T-cell (primary cell): ENCODE results near the gene CERS6. TPM values are rescaled to one million over a fixed set of nuclear protein-coding genes. Genes with fewer than 3 reads are reported as not detected.
A peak's percentile ranks its signal among the peaks of the same experiment; 100 is the strongest.

Experiments used
- ATAC-seq, 4 experiments: fragments of 200-7000 bp in 3 of 4; fragments of 150-1000 bp in 1 of 4; cut with Tn5 transposase; replicated peaks in 1 of 4; 1 replicate in 3 of 4; 2 replicates in 1 of 4; pipeline ENCODE4 v1.10.0; 2021; ENCODE audit warnings: moderate library complexity in 3 of 4, mild to moderate bottlenecking in 2 of 4, moderate number of reproducible peaks in 1 of 4
- CTCF ChIA-PET, 2 donors: fragments of 300-600 bp; sonication (Branson Sonifier 250); formaldehyde crosslinking; loops; one replicate each; lab custom pipeline; 2022; ENCODE audit warnings: antibody characterized with exemption in 2 of 2; lab: Charles Lee
- POLR2A ChIA-PET, 2 donors: fragments of 300-600 bp; sonication (Branson Sonifier 250); formaldehyde crosslinking; loops; one replicate each; lab custom pipeline; 2022; ENCODE audit warnings: antibody characterized with exemption in 2 of 2; lab: Charles Lee
- DNase-seq, 35 experiments: peaks; one replicate each; pipeline versions ENCODE4 v3.0.0 to v3.0.0-alpha.2; 2013 to 2023
- H3K27ac ChIP-seq: one replicate; pipeline ENCODE4 v1.5.1; 2013; ENCODE audit warnings: low read length
- H3K27me3 ChIP-seq, 2 experiments: replicated peaks in 1 of 2; 1 replicate in 1 of 2; 2 replicates in 1 of 2; pipeline versions ENCODE4 v1.6.1 to v1.7.0; 2013; ENCODE audit warnings: low read length in 1 of 2, mixed read lengths in 1 of 2; ENCODE audit not compliant: control insufficient read depth in 2 of 2, insufficient read depth in 2 of 2; ENCODE audit errors: extremely low read depth in 1 of 2
- H3K36me3 ChIP-seq, 2 donors: 1 replicate in 1 of 2; 2 replicates in 1 of 2; pipeline versions ENCODE4 v1.6.1 to v1.7.0; 2013; ENCODE audit warnings: low read length in 1 of 2; ENCODE audit not compliant: control insufficient read depth in 2 of 2, insufficient read depth in 1 of 2; ENCODE audit errors: extremely low read depth in 1 of 2
- H3K4me1 ChIP-seq, 2 experiments: 1 replicate in 1 of 2; 2 replicates in 1 of 2; pipeline versions ENCODE4 v1.6.1 to v1.7.0; 2013; ENCODE audit warnings: low read length in 2 of 2, mixed read lengths in 1 of 2; ENCODE audit not compliant: insufficient read depth in 2 of 2, control insufficient read depth in 1 of 2; ENCODE audit errors: extremely low read depth in 1 of 2
- H3K4me3 ChIP-seq, 2 donors: 1 replicate in 1 of 2; 2 replicates in 1 of 2; pipeline versions ENCODE4 v1.5.1 to v1.7.0; 2013; ENCODE audit warnings: mild to moderate bottlenecking in 2 of 2, low read length in 1 of 2, moderate library complexity in 1 of 2; ENCODE audit not compliant: control insufficient read depth in 1 of 2; ENCODE audit errors: extremely low read depth in 1 of 2
- H3K9me3 ChIP-seq: 2 replicates; pipeline ENCODE4 v1.7.0; 2013
- H3K27ac Mint-ChIP-seq, 2 donors: one replicate each; pipeline ENCODE4 v1.8.0; 2020 to 2021; ENCODE audit warnings: mild to moderate bottlenecking in 2 of 2, mixed read lengths in 2 of 2
- H3K27me3 Mint-ChIP-seq, 2 donors: one replicate each; pipeline ENCODE4 v1.8.0; 2021 to 2022; ENCODE audit warnings: mixed read lengths in 2 of 2
- H3K36me3 Mint-ChIP-seq: one replicate; pipeline ENCODE4 v1.8.0; 2021; ENCODE audit warnings: mixed read lengths
- H3K4me1 Mint-ChIP-seq, 3 donors: one replicate each; pipeline ENCODE4 v1.8.0; 2020 to 2022; ENCODE audit warnings: mixed read lengths in 3 of 3, mild to moderate bottlenecking in 1 of 3
- H3K4me3 Mint-ChIP-seq, 3 donors: one replicate each; pipeline ENCODE4 v1.8.0; 2020 to 2022; ENCODE audit warnings: mild to moderate bottlenecking in 3 of 3, mixed read lengths in 3 of 3, moderate library complexity in 3 of 3
- H3K9me3 Mint-ChIP-seq, 3 donors: one replicate each; pipeline ENCODE4 v1.8.0; 2020 to 2022; ENCODE audit warnings: mixed read lengths in 3 of 3
- WGBS: methylation state at CpG from one replicate; pipeline ENCODE4 v1.1.5; 2013; ENCODE audit warnings: missing lambda C conversion rate; ENCODE audit not compliant: insufficient coverage; 5-methylcytosine and 5-hydroxymethylcytosine counted together
- total RNA-seq, 35 experiments: library from RNA in 6 of 35; stranded (reverse) in 6 of 35; fragments of 120-200 nt in 1 of 35; gene quantifications; one replicate each; pipeline versions ENCODE4 v1.2.1 to v1.2.4 and lab custom pipeline; 2013 to 2026

CERS6 gene
- total RNA-seq, 5 donors from 2014 or later (not counting 1 experiment from before 2014, with no cell fraction given): 11.1 to 20.3 (median 13.6) TPM

DNA sequence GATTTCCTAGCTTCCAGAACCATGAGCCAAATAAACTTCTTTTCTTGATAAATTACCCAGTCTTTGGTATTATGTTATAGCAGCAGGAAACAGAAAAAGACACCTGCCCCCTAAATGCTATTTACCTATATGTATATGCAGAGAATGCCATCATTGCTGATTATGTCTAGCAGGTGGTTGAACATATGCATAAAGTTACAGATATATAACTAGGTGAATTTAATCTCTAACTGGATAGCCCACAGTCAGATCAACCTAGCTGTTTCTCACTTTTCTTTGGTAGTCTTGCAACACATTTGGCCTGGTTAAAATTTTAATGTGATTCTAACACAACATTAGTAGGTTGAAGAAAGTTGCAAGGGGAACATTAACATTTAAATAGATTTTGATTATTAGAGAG lies 7.1 kb upstream of the CERS6 start:
- no peaks in the 10 kb centered on the region for H3K36me3 Mint-ChIP-seq
- peaks cover 0 to 3% (median 0%) of the 10 kb centered on the region in 3 donors for H3K9me3 Mint-ChIP-seq
- Histone ChIP-seq H3K4me1 (peaks cover 15 to 22% of the 10 kb centered on the region in 2 experiments), H3K27me3 (no peaks in the 10 kb centered on the region), H3K9me3 (no peaks in the 10 kb centered on the region), H3K36me3 (no peaks in the 10 kb centered on the region), H3K4me3 (no peak overlapping the region), H3K27ac (no peak overlapping the region)
- ChIA-PET CTCF (no interaction called here), POLR2A (no interaction called here)
- ATAC-seq (no peak), DNase-seq (no peak)
- H3K4me3 Mint-ChIP-seq: peak overlapping the region in 1 of 3 donors; percentile 13
- H3K27me3 Mint-ChIP-seq: no peaks in the 10 kb centered on the region
- peaks cover 32 to 57% (median 34%) of the 10 kb centered on the region in 3 donors for H3K4me1 Mint-ChIP-seq
- peak overlapping the region; percentile 82 to 87 for H3K27ac Mint-ChIP-seq

DNA sequence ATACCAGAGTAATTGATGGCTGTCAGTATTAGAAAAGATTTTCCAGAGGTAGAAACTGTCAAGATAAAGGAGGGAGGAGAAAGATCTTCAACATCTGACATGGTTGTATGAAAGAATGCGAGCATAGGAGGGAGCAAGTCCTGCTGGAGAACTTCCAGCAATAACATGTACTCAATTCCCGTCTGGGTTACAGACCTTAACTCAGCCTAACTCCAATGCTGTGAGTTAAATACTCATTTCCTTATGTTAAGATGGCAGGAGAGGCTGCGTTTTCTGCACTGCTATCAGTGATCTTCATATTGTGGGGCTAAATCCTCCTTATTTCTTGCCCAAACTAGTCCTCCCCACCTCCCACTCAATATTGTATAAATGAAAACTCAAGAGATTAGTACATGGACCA lies 6.7 kb upstream of the CERS6 start:
- ChIA-PET POLR2A (no interaction called here), CTCF (no interaction called here)
- Mint-ChIP-seq H3K27ac (peak overlapping the region; percentile 82 to 87), H3K9me3 (peaks cover 0 to 3% (median 0%) of the 10 kb centered on the region in 3 donors), H3K27me3 (no peaks in the 10 kb centered on the region), H3K4me1 (peaks cover 32 to 53% (median 34%) of the 10 kb centered on the region in 3 donors), H3K4me3 (peak overlapping the region in 1 of 3 donors; percentile 13), H3K36me3 (no peaks in the 10 kb centered on the region)
- WGBS: no CpG with 5 or more reads among the region's 3 CpGs
- Histone ChIP-seq H3K27ac (no peak overlapping the region), H3K36me3 (no peaks in the 10 kb centered on the region), H3K9me3 (no peaks in the 10 kb centered on the region), H3K4me1 (peaks cover 15 to 22% of the 10 kb centered on the region in 2 experiments), H3K27me3 (no peaks in the 10 kb centered on the region), H3K4me3 (no peak overlapping the region)
- ATAC-seq: no peak
- DNase-seq: no peak

DNA sequence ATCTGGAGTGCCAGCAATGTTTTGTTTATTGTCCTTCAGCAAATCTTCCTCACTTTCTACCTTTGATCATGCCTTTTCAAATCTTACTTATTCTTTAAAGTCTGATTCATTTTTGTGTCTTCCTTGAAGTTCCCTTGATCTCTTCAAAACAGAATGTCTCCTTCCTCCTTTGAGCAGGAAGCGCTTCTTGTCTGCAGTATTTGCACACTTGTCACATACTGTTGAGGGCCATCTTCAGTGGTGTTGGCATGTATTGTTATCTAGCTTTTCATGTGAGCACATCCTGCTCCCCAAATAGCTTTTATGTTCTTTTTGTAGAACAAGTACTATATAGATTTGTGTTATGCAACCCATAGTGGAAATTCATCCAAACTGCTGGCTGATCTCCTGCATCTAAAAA lies 5.9 kb upstream of the CERS6 start:
- Histone ChIP-seq H3K27ac (no peak overlapping the region), H3K27me3 (no peaks in the 10 kb centered on the region), H3K36me3 (no peaks in the 10 kb centered on the region), H3K9me3 (no peaks in the 10 kb centered on the region), H3K4me3 (no peak overlapping the region), H3K4me1 (peaks cover 15 to 25% of the 10 kb centered on the region in 2 experiments)
- no peaks in the 10 kb centered on the region for H3K36me3 Mint-ChIP-seq
- no peaks in the 10 kb centered on the region for H3K9me3 Mint-ChIP-seq
- peak overlapping the region in 2 of 3 donors; percentile 0 to 8 for H3K4me3 Mint-ChIP-seq
- no CpG with 5 or more reads among the region's 1 CpG for WGBS
- ATAC-seq: peak; percentile 93 to 98 (median 96)
- H3K4me1 Mint-ChIP-seq: peaks cover 32 to 51% (median 34%) of the 10 kb centered on the region in 3 donors
- peak in 11 of 35 experiments; percentile 3 to 54 (median 20) for DNase-seq
- POLR2A ChIA-PET: interaction anchor here in 1 of 2 donors (0.6 kb wide), 1 partner anchor 166 kb away, joined by 5 read pairs; no protein-coding TSS in a partner anchor
- CTCF ChIA-PET: no interaction called here
- peak overlapping the region in 1 of 2 donors; percentile 72 for H3K27ac Mint-ChIP-seq
- no peaks in the 10 kb centered on the region for H3K27me3 Mint-ChIP-seq

DNA sequence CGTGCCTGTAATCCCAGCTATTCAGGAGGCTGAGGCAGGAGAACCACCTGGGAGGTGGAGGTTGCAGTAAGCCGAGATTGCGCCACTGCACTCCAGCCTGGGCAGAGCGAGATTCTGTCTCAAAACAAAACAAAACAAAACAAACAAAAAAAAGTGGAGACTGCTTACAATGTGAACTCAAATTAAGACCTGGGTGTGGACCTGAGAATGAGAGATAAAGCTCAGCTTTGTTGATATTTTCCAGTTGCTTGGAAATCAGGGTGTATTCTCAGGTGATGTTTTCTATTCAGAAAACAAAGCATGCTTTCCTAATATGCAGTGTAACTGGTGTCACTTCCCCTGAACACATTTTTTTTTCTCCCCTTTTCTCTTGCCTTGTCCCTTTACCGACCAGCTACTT lies 5.3 kb upstream of the CERS6 start:
- Mint-ChIP-seq H3K27ac (peak overlapping the region in 1 of 2 donors; percentile 72), H3K36me3 (no peaks in the 10 kb centered on the region), H3K9me3 (no peaks in the 10 kb centered on the region), H3K4me1 (peaks cover 32 to 51% (median 34%) of the 10 kb centered on the region in 3 donors), H3K4me3 (peak overlapping the region in 1 of 3 donors; percentile 18), H3K27me3 (no peaks in the 10 kb centered on the region)
- WGBS: no CpG with 5 or more reads among the region's 5 CpGs
- H3K4me3 ChIP-seq: no peak overlapping the region
- no peaks in the 10 kb centered on the region for H3K9me3 ChIP-seq
- H3K4me1 ChIP-seq: peaks cover 19 to 26% of the 10 kb centered on the region in 2 experiments
- CTCF ChIA-PET: interaction anchor here (0.5 to 1.2 kb wide), 3 partner anchors 8 to 462 kb away, joined by 3 to 4 read pairs (median 3); no protein-coding TSS in a partner anchor
- DNase-seq (no peak), ATAC-seq (peak in 2 of 4 experiments; percentile 3 to 32)
- H3K27me3 ChIP-seq: peaks cover 0 to 2% of the 10 kb centered on the region in 2 experiments
- H3K36me3 ChIP-seq: no peaks in the 10 kb centered on the region
- H3K27ac ChIP-seq: no peak overlapping the region
- POLR2A ChIA-PET: interaction anchor here in 1 of 2 donors (0.6 kb wide), 1 partner anchor 165 kb away, joined by 5 read pairs; no protein-coding TSS in a partner anchor

DNA sequence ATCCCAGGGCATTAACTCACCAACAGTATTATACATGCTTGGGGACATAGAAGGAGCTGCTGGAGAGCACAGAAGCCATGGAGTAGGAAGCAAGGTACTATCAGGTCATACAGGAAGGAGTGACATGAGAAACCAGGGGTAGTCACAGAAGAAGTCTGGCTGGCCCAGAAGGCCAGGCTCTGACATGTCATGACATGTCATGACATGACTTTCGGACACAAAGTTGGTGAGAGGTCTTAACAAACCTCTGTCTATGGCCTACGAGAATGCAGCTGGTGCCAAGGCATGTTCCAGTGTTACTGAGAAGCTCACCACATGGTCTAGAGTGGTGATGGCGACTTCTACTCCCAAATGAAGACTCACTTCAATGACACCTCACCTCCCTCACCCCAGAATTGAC lies 3.3 kb upstream of the CERS6 start:
- Mint-ChIP-seq H3K4me3 (no peak overlapping the region), H3K36me3 (no peaks in the 10 kb centered on the region), H3K27me3 (no peaks in the 10 kb centered on the region), H3K4me1 (peaks cover 32 to 41% (median 37%) of the 10 kb centered on the region in 3 donors), H3K9me3 (no peaks in the 10 kb centered on the region), H3K27ac (no peak overlapping the region)
- no peak for DNase-seq
- Histone ChIP-seq H3K27ac (no peak overlapping the region), H3K4me1 (peaks cover 20 to 28% of the 10 kb centered on the region in 2 experiments), H3K9me3 (no peaks in the 10 kb centered on the region), H3K27me3 (peaks cover 0 to 3% of the 10 kb centered on the region in 2 experiments), H3K36me3 (no peaks in the 10 kb centered on the region), H3K4me3 (no peak overlapping the region)
- no peak for ATAC-seq
- POLR2A ChIA-PET: interaction anchor here in 1 of 2 donors (0.6 kb wide), 1 partner anchor 215 kb away, joined by 3 read pairs; no protein-coding TSS in a partner anchor
- CTCF ChIA-PET: interaction anchor here in 1 of 2 donors (0.6 kb wide), 1 partner anchor 27 kb away, joined by 4 read pairs; no protein-coding TSS in a partner anchor
- WGBS: 100% methylated on average over 1 of the region's 3 CpGs

DNA sequence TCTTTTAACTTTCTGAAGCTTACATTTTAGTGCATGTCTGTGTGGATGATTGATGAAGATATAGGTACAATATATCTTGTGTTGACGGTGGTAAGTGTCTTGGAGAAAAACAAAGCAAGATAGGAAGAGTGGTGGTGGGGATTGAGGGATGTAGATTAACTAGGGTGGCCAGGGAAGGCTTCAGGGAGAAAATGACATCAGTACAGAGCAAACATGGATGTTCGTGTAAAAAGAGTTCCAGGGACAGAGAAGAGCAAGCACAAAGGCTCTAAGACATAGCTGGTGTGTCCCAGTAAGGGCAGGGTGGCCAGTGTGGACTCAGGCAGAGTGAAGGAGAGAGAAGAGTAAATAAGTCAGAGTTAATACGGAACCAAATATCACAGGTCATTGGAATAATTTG lies 2.7 kb upstream of the CERS6 start:
- Mint-ChIP-seq H3K27ac (no peak overlapping the region), H3K36me3 (no peaks in the 10 kb centered on the region), H3K9me3 (no peaks in the 10 kb centered on the region), H3K27me3 (no peaks in the 10 kb centered on the region), H3K4me3 (no peak overlapping the region), H3K4me1 (peaks cover 37 to 42% (median 41%) of the 10 kb centered on the region in 3 donors)
- peaks cover 0 to 3% of the 10 kb centered on the region in 2 experiments for H3K27me3 ChIP-seq
- ATAC-seq: no peak
- H3K4me3 ChIP-seq: no peak overlapping the region
- H3K36me3 ChIP-seq: no peaks in the 10 kb centered on the region
- peaks cover 20 to 33% of the 10 kb centered on the region in 2 experiments for H3K4me1 ChIP-seq
- 88% methylated on average over 3 of the region's 3 CpGs for WGBS
- CTCF ChIA-PET: no interaction called here
- no peak for DNase-seq
- H3K9me3 ChIP-seq: no peaks in the 10 kb centered on the region
- POLR2A ChIA-PET: no interaction called here
- no peak overlapping the region for H3K27ac ChIP-seq
